ENCODE data around the gene GNB1.

Gene GNB1

GRCh38 chr1:1926346-1926811 is 35.5 kb upstream of the GNB1 start:
- TF ChIP-seq CTCF (IDR thresholded peaks at IDR 0.05; ENCODE audit: low read depth, low read length) = no peak
- DNase-seq (ENCODE audit: extremely low read depth, low read depth) = no peak

GRCh38 chr1:1925437-1926345 is 34.8 kb upstream of the GNB1 start:
- TF ChIP-seq CTCF (IDR thresholded peaks at IDR 0.05; ENCODE audit: low read depth, low read length) = no peak
- DNase-seq (ENCODE audit: extremely low read depth, low read depth) = no peak

- no peak for TF ChIP-seq CTCF (IDR thresholded peaks at IDR 0.05; ENCODE audit: low read depth, low read length)
Measured at GRCh38 chr1:1924849-1925248, 34.0 kb upstream of the GNB1 start.

GRCh38 chr1:1924386-1924785 is 33.5 kb upstream of the GNB1 start:
- no peak for TF ChIP-seq CTCF (IDR thresholded peaks at IDR 0.05; ENCODE audit: low read depth, low read length)
- no peak for DNase-seq (ENCODE audit: extremely low read depth, low read depth)

More at GRCh38 chr1:1924849-1925248, 34.0 kb upstream of the GNB1 start:
- no peak for DNase-seq (ENCODE audit: extremely low read depth, low read depth)

- no peak for TF ChIP-seq CTCF (IDR thresholded peaks at IDR 0.05; ENCODE audit: low read depth, low read length)
- no peak for DNase-seq (ENCODE audit: extremely low read depth, low read depth)
Measured at GRCh38 chr1:1922956-1923833, 32.3 kb upstream of the GNB1 start.

- no peak for DNase-seq (ENCODE audit: extremely low read depth, low read depth)
- TF ChIP-seq CTCF (IDR thresholded peaks at IDR 0.05; ENCODE audit: low read depth, low read length) = no peak
Measured at GRCh38 chr1:1922702-1922955, 31.7 kb upstream of the GNB1 start.
